HCT116 (cell line): Measurements from ENCODE around the gene CHSY3. TPM values are rescaled to one million over a fixed set of nuclear protein-coding genes. Genes with fewer than 3 reads are reported as not detected.

Experiments
- ATAC-seq: fragments of 200-7000 bp; cut with Tn5 transposase; 2 replicates; pipeline ENCODE4 v1.9.1; 2020; ENCODE audit warnings: mild to moderate bottlenecking, moderate library complexity
- BruUV-seq: library from RNA; stranded (reverse); fragments of 400-500 nt; replicated peaks from 2 replicates; lab custom pipeline; 2021; lab: Mats Ljungman, UMichigan
- CTCF ChIA-PET: fragments of 300-600 bp; sonication (Branson Sonifier 250); formaldehyde crosslinking; loops from one replicate; lab custom pipeline; 2021; ENCODE audit warnings: antibody characterized with exemption; lab: Charles Lee
- POLR2A ChIA-PET: fragments of 300-600, 350-600 bp; sonication (Branson Sonifier 250); formaldehyde crosslinking; loops from one replicate; lab custom pipeline; 2021; ENCODE audit warnings: antibody characterized with exemption; lab: Charles Lee
- RAD21 ChIA-PET, 2 experiments: fragments of 300-600 bp; sonication (Branson Sonifier 250); formaldehyde crosslinking; loops; one replicate each; lab custom pipeline; 2023; ENCODE audit warnings: low total read pairs in 2 of 2; ENCODE audit not compliant: uncharacterized antibody in 2 of 2, unreplicated experiment in 2 of 2, low non-redundant PET in 1 of 2; lab: Charles Lee
- DNase-seq: peaks from one replicate; pipeline ENCODE4 v3.0.0-alpha.2; 2010; ENCODE audit warnings: low read depth, low spot score
- H2AFZ ChIP-seq: fragments of 200-600 bp; shearing (Covaris generic), sonication (generic); 2 replicates; pipeline ENCODE4 v1.6.1; 2017; ENCODE audit warnings: low read depth, mixed run types, mixed read lengths, antibody characterized with exemption, low read length; ENCODE audit not compliant: poor library complexity, severe bottlenecking
- H3K27ac ChIP-seq: 2 replicates; pipeline ENCODE4 v1.5.1; 2012; ENCODE audit warnings: low read depth, low read length
- H3K27me3 ChIP-seq: fragments of 200-600 bp; sonication (generic); 2 replicates; pipeline ENCODE4 v1.6.1; 2016; ENCODE audit warnings: mixed run types, low read length, mixed read lengths; ENCODE audit not compliant: insufficient read depth
- H3K36me3 ChIP-seq, 2 experiments: fragments of 200-500 bp in 1 of 2; fragments of 200-600 bp in 1 of 2; sonication (Bioruptor generic) in 1 of 2; sonication (generic) in 1 of 2; 2 replicates each; pipeline versions ENCODE4 v1.5.1 to v1.6.1; 2014 to 2016; ENCODE audit warnings: low read length in 2 of 2, inconsistent platforms in 1 of 2, mixed read lengths in 1 of 2, mixed run types in 1 of 2; ENCODE audit not compliant: insufficient read depth in 2 of 2, control insufficient read depth in 1 of 2
- H3K4me1 ChIP-seq, 2 experiments: fragments of 200-600 bp in 1 of 2; sonication (generic) in 1 of 2; 2 replicates each; pipeline versions ENCODE4 v1.5.1 to v1.6.1; 2012 to 2017; ENCODE audit warnings: low read length in 2 of 2, inconsistent platforms in 1 of 2, mild to moderate bottlenecking in 1 of 2, mixed read lengths in 1 of 2, mixed run types in 1 of 2, moderate library complexity in 1 of 2; ENCODE audit not compliant: insufficient read depth in 2 of 2, control insufficient read depth in 1 of 2
- H3K4me2 ChIP-seq: fragments of 200-600 bp; sonication (generic); 2 replicates; pipeline ENCODE4 v1.6.1; 2017; ENCODE audit warnings: mixed run types, low read length, mixed read lengths
- H3K4me3 ChIP-seq, 2 experiments: fragments of 200-600 bp in 1 of 2; sonication (generic) in 1 of 2; replicated peaks in 1 of 2; 2 replicates each; pipeline ENCODE4 v1.5.1; 2011 to 2016; ENCODE audit warnings: low read length in 2 of 2, control low read depth in 1 of 2, low read depth in 1 of 2, mild to moderate bottlenecking in 1 of 2, mixed read lengths in 1 of 2, mixed run types in 1 of 2
- H3K79me2 ChIP-seq: fragments of 200-600 bp; sonication (generic); 2 replicates; pipeline ENCODE4 v1.6.1; 2017; ENCODE audit warnings: mild to moderate bottlenecking, mixed run types, low read length, moderate library complexity, mixed read lengths; ENCODE audit not compliant: insufficient read depth
- H3K9ac ChIP-seq: fragments of 200-600 bp; sonication (generic); 2 replicates; pipeline ENCODE4 v1.6.1; 2016; ENCODE audit warnings: low read length, mixed read lengths
- H3K9me2 ChIP-seq: fragments of 200-600 bp; sonication (generic), shearing (Covaris generic); 2 replicates; pipeline ENCODE4 v1.6.1; 2017; ENCODE audit warnings: mixed run types, mild to moderate bottlenecking, moderate library complexity; ENCODE audit not compliant: insufficient read depth
- H3K9me3 ChIP-seq, 2 experiments: fragments of 200-500 bp in 1 of 2; fragments of 200-600 bp in 1 of 2; sonication (Bioruptor generic) in 1 of 2; sonication (generic) in 1 of 2; 2 replicates each; pipeline ENCODE4 v1.6.1; 2014 to 2017; ENCODE audit warnings: low read length in 2 of 2, mixed read lengths in 2 of 2, inconsistent platforms in 1 of 2, low read depth in 1 of 2, mild to moderate bottlenecking in 1 of 2, mixed run types in 1 of 2, moderate library complexity in 1 of 2; ENCODE audit not compliant: control insufficient read depth in 1 of 2, insufficient read depth in 1 of 2
- H4K20me1 ChIP-seq: fragments of 200-600 bp; sonication (generic), shearing (Covaris generic); 2 replicates; pipeline ENCODE4 v1.6.1; 2017; ENCODE audit warnings: mixed run types, mild to moderate bottlenecking, moderate library complexity; ENCODE audit not compliant: insufficient read depth
- CBX3 ChIP-seq: IDR thresholded peaks from 2 replicates; pipeline ENCODE4 v1.6.1; 2012; ENCODE audit warnings: low read depth
- CEBPB ChIP-seq: IDR thresholded peaks from 2 replicates; pipeline ENCODE4 v1.6.1; 2012; ENCODE audit warnings: low read depth
- ELF1 ChIP-seq: IDR thresholded peaks from 2 replicates; pipeline ENCODE4 v1.6.1; 2012; ENCODE audit warnings: low read depth, borderline replicate concordance
- EZH2 ChIP-seq: fragments of 200-600 bp; sonication (generic); IDR thresholded peaks from 2 replicates; pipeline ENCODE4 v1.6.1; 2017; ENCODE audit warnings: antibody characterized with exemption, mixed run types
- EZH2phosphoT487 ChIP-seq: fragments of 200-600 bp; IDR thresholded peaks from 2 replicates; pipeline ENCODE4 v1.6.1; 2018; ENCODE audit warnings: antibody characterized with exemption, borderline replicate concordance
- FOSL1 ChIP-seq: IDR thresholded peaks from 2 replicates; pipeline ENCODE4 v1.6.1; 2012; ENCODE audit warnings: low read depth
- JUND ChIP-seq: IDR thresholded peaks from 2 replicates; pipeline ENCODE4 v1.6.1; 2012
- POLR2A ChIP-seq: IDR thresholded peaks from 2 replicates; pipeline ENCODE4 v1.7.0; 2011; ENCODE audit warnings: borderline replicate concordance; ENCODE audit not compliant: insufficient read depth, insufficient read length; ENCODE audit errors: extremely low read depth
- POLR2AphosphoS5 ChIP-seq: IDR thresholded peaks from 2 replicates; pipeline ENCODE4 v1.6.1; 2011; ENCODE audit warnings: mild to moderate bottlenecking, low read depth, low read length, moderate library complexity
- REST ChIP-seq: IDR thresholded peaks from 2 replicates; pipeline ENCODE4 v1.6.1; 2012; ENCODE audit warnings: low read depth
- SIN3A ChIP-seq: IDR thresholded peaks from 2 replicates; pipeline ENCODE4 v1.6.1; 2012; ENCODE audit warnings: low read depth
- SRF ChIP-seq: IDR thresholded peaks from 2 replicates; pipeline ENCODE4 v1.6.1; 2012; ENCODE audit warnings: low read depth
- TCF7L2 ChIP-seq: IDR thresholded peaks from 2 replicates; pipeline ENCODE4 v1.7.0; 2011; ENCODE audit warnings: borderline replicate concordance, inconsistent platforms; ENCODE audit not compliant: insufficient read depth, insufficient read length; ENCODE audit errors: extremely low read depth
- ZBTB33 ChIP-seq: IDR thresholded peaks from 2 replicates; pipeline ENCODE4 v1.6.1; 2011; ENCODE audit warnings: mild to moderate bottlenecking, low read length, moderate library complexity; ENCODE audit not compliant: insufficient replicate concordance; ENCODE audit errors: extremely low read depth
- ZFX ChIP-seq: fragments of 450-650 bp; IDR thresholded peaks from 2 replicates; pipeline ENCODE4 v1.6.1; 2017
- ZNF274 ChIP-seq: fragments of 200-500 bp; sonication (Bioruptor generic); IDR thresholded peaks from 2 replicates; pipeline ENCODE4 v1.6.1; 2014; ENCODE audit warnings: mild to moderate bottlenecking, low read depth, low read length, inconsistent platforms
- intact Hi-C: fragments of 100-400 bp; cut with micrococcal nuclease; formaldehyde crosslinking; loops from 2 replicates; pipeline ENCODE4 v1.10.0; 2022
- total RNA-seq: library from RNA; stranded (reverse); gene quantifications from one replicate; pipeline ENCODE4 v1.2.1, GENCODE V29; 2021; ENCODE audit not compliant: unreplicated experiment

The CHSY3 gene
- total RNA-seq, 1 experiment from 2014 or later: 2.3 TPM

- TF ChIP-seq ZBTB33: no peak
Measured at GRCh38 chr5:130035388-130035787, 131.1 kb downstream of the CHSY3 start (continued).

GRCh38 chr5:130037905-130038304, 133.6 kb downstream of the CHSY3 start:
- Histone ChIP-seq H3K27ac (no peak overlapping the region), H3K9me3 (no peaks in the 10 kb centered on the region), H3K27me3 (no peaks in the 10 kb centered on the region), H3K4me2 (no peak overlapping the region), H3K36me3 (no peaks in the 10 kb centered on the region), H3K79me2 (no peaks in the 10 kb centered on the region), H3K4me1 (no peaks in the 10 kb centered on the region), H3K9me2 (no peaks in the 10 kb centered on the region), H3K4me3 (no peak overlapping the region), H2AFZ (no peak overlapping the region), H3K9ac (no peak overlapping the region), H4K20me1 (no peaks in the 10 kb centered on the region)
- TF ChIP-seq POLR2AphosphoS5: no peak
- ChIA-PET RAD21 (no interaction called here), CTCF (no interaction called here), POLR2A (no interaction called here)
- ATAC-seq (no peak), DNase-seq (no peak)
- BruUV-seq: no TSS peak
- intact Hi-C loops: no loop called here

- H3K9me3 ChIP-seq: no peaks in the 10 kb centered on the region
- TF ChIP-seq JUND: no peak
- TF ChIP-seq ZNF274: no peak
- TF ChIP-seq FOSL1: no peak
- no peak for TF ChIP-seq CBX3
- no peak for TF ChIP-seq TCF7L2
- TF ChIP-seq EZH2: no peak
- TF ChIP-seq SRF: no peak
- TF ChIP-seq ELF1: no peak
- no peak for TF ChIP-seq CEBPB
- no peak for TF ChIP-seq EZH2phosphoT487
- TF ChIP-seq POLR2AphosphoS5: no peak
- no peak for TF ChIP-seq ZFX
- TF ChIP-seq SIN3A: no peak
- TF ChIP-seq POLR2A: no peak
- TF ChIP-seq REST: no peak
Measured at GRCh38 chr5:130043834-130044233, 139.6 kb downstream of the CHSY3 start.

More at GRCh38 chr5:130043834-130044233, 139.6 kb downstream of the CHSY3 start:
- no peak overlapping the region for H3K27ac ChIP-seq
- H3K4me3 ChIP-seq: no peak overlapping the region
- ChIA-PET CTCF (no interaction called here), POLR2A (no interaction called here), RAD21 (no interaction called here)
- BruUV-seq: no TSS peak
- no peaks in the 10 kb centered on the region for H3K27me3 ChIP-seq
- H2AFZ ChIP-seq: no peak overlapping the region
- H3K79me2 ChIP-seq: no peaks in the 10 kb centered on the region
- no peaks in the 10 kb centered on the region for H3K4me1 ChIP-seq
- no peak for ATAC-seq
- H3K9me2 ChIP-seq: no peaks in the 10 kb centered on the region
- H3K36me3 ChIP-seq: no peaks in the 10 kb centered on the region
- H3K4me2 ChIP-seq: no peak overlapping the region
- H3K9ac ChIP-seq: no peak overlapping the region
- H4K20me1 ChIP-seq: no peaks in the 10 kb centered on the region
- no peak for DNase-seq
- intact Hi-C loops: no loop called here
